ENCODE results near the gene SEMA6C. TPM values are rescaled to one million over a fixed set of nuclear protein-coding genes. Genes with fewer than 3 reads are reported as not detected.

The SEMA6C gene
- total and polyA plus RNA-seq, 2 of the 8 experiments (the other 6 are each of a cell fraction or from before 2014, with no cell fraction given) = 12.2 to 15.7 TPM

- no peak for TF ChIP-seq EGR1 (IDR thresholded peaks at IDR 0.05; ENCODE audit: borderline replicate concordance, low read depth, low read length)
- no peak for TF ChIP-seq KDM5A (IDR thresholded peaks at IDR 0.05; ENCODE audit: low read length)
- no peak for TF ChIP-seq BRCA1 (IDR thresholded peaks at IDR 0.05; ENCODE audit: low read depth, low read length)
- no peak for TF ChIP-seq PHF8 (conservative IDR thresholded peaks at IDR 0.05; ENCODE audit: low read depth, low read length)
These were observed 12.9 kb upstream of the SEMA6C start (continued) for GRCh38 chr1:151159373-151159772.
